ENCODE results near the gene LBX1.

LBX1 gene

GRCh38 chr10:101241840-101242707 lies 12.8 kb upstream of the LBX1 start:
- no peak for DNase-seq

- DNase-seq: no peak
Measured at GRCh38 chr10:101238732-101239105, 9.5 kb upstream of the LBX1 start.

GRCh38 chr10:101237982-101238731 lies 8.9 kb upstream of the LBX1 start:
- no peak for DNase-seq

GRCh38 chr10:101237081-101237981 lies 8.1 kb upstream of the LBX1 start:
- no peak for DNase-seq

- DNase-seq: no peak
Measured at GRCh38 chr10:101236376-101237080, 7.3 kb upstream of the LBX1 start.

- no peak for DNase-seq
Measured at GRCh38 chr10:101235766-101236165, 6.5 kb upstream of the LBX1 start.

GRCh38 chr10:101234333-101234732 lies 5.1 kb upstream of the LBX1 start:
- no peak for DNase-seq

GRCh38 chr10:101233863-101234262 lies 4.6 kb upstream of the LBX1 start:
- DNase-seq: no peak

- DNase-seq: no peak
Measured at GRCh38 chr10:101233443-101233842, 4.2 kb upstream of the LBX1 start.

GRCh38 chr10:101231912-101232689 lies 2.8 kb upstream of the LBX1 start:
- DNase-seq: no peak

GRCh38 chr10:101231092-101231491 lies 1.8 kb upstream of the LBX1 start:
- DNase-seq: no peak

- no peak for DNase-seq
Measured at GRCh38 chr10:101230183-101230917, 1.1 kb upstream of the LBX1 start.

GRCh38 chr10:101228966-101229265 lies 347 bp downstream of the LBX1 start:
- no peak for DNase-seq

- DNase-seq: no peak
Measured at GRCh38 chr10:101228153-101228965, 904 bp downstream of the LBX1 start.

- no peak for DNase-seq
Measured at GRCh38 chr10:101227429-101228152, 1.7 kb downstream of the LBX1 start.

GRCh38 chr10:101226491-101227428 lies 2.5 kb downstream of the LBX1 start:
- DNase-seq: no peak

GRCh38 chr10:101225846-101226421 lies 3.3 kb downstream of the LBX1 start:
- no peak for DNase-seq
